NCI-H510A (cell line): ENCODE results near the gene FKBP9.
"Not testable (repeated sequence)": the region's sequence is repeated elsewhere in the genome, so short reads cannot be mapped to it uniquely, and the experiment has no call there.

ENCODE experiments used
- DNase-seq: peaks from one replicate; lab custom pipeline; 2025; lab: John Stamatoyannopoulos, UW

The FKBP9 gene

GRCh38 chr7:33005690-33006089 lies 48.5 kb downstream of the FKBP9 start:
- DNase-seq: not testable (repeated sequence)

- no peak for DNase-seq
These were observed 52.5 kb downstream of the FKBP9 start for GRCh38 chr7:33009734-33010133.

- DNase-seq: no peak
These were observed 55.1 kb downstream of the FKBP9 start for GRCh38 chr7:33012364-33012763.

GRCh38 chr7:33024189-33024757 lies 67.0 kb downstream of the FKBP9 start:
- DNase-seq: no peak

- DNase-seq: no peak
These were observed 78.5 kb downstream of the FKBP9 start for GRCh38 chr7:33035776-33036175.

GRCh38 chr7:33038639-33039038 lies 81.4 kb downstream of the FKBP9 start:
- no peak for DNase-seq

GRCh38 chr7:33039257-33039902 lies 82.1 kb downstream of the FKBP9 start:
- no peak for DNase-seq

- no peak for DNase-seq
These were observed 82.7 kb downstream of the FKBP9 start for GRCh38 chr7:33039903-33040292.

GRCh38 chr7:33040803-33041516 lies 83.7 kb downstream of the FKBP9 start:
- DNase-seq: no peak

GRCh38 chr7:33041631-33042428 lies 84.6 kb downstream of the FKBP9 start:
- DNase-seq: no peak

- no peak for DNase-seq
These were observed 86.5 kb downstream of the FKBP9 start for GRCh38 chr7:33043501-33044400.

- no peak for DNase-seq
These were observed 87.1 kb downstream of the FKBP9 start for GRCh38 chr7:33044401-33044718.

- DNase-seq: no peak
These were observed 87.7 kb downstream of the FKBP9 start for GRCh38 chr7:33044986-33045385.

GRCh38 chr7:33048257-33048656 lies 91.0 kb downstream of the FKBP9 start:
- DNase-seq: no peak

GRCh38 chr7:33048704-33049103 lies 91.5 kb downstream of the FKBP9 start:
- DNase-seq: no peak

- DNase-seq: no peak
These were observed 93.5 kb downstream of the FKBP9 start for GRCh38 chr7:33050535-33051318.

- no peak for DNase-seq
These were observed 96.5 kb downstream of the FKBP9 start for GRCh38 chr7:33053721-33054120.

- no peak for DNase-seq
These were observed 97.2 kb downstream of the FKBP9 start for GRCh38 chr7:33054261-33054964.

GRCh38 chr7:33055158-33055557 lies 97.9 kb downstream of the FKBP9 start:
- no peak for DNase-seq
